ENCODE results near the gene MAPK10. TPM values are rescaled to one million over a fixed set of nuclear protein-coding genes. Genes with fewer than 3 reads are reported as not detected.

MAPK10 gene
- polyA plus RNA-seq, 3 donors = 0.36 TPM; not detected in 2

- peaks cover 2 to 3% (median 2%) of the 10 kb centered on the region in 3 donors for H3K27me3 Mint-ChIP-seq (ENCODE audit: low read depth in 3 of 3)
- no peaks in the 10 kb centered on the region for H3K36me3 ChIP-seq (replicated peaks in 1 of 2; ENCODE audit: control insufficient read depth in 1 of 2, insufficient read depth in 2 of 2, low read length in 2 of 2)
- intact Hi-C loops (cut with micrococcal nuclease) = no loop called here
- H3K9me3 ChIP-seq (replicated peaks in 1 of 2; ENCODE audit: control insufficient read depth in 1 of 2, insufficient read depth in 1 of 2, low read length in 2 of 2) = no peaks in the 10 kb centered on the region
- no peak overlapping the region for H3K4me2 ChIP-seq (replicated peaks; ENCODE audit: extremely low read depth, low read length, poor library complexity, severe bottlenecking)
- H3K4me1 ChIP-seq (ENCODE audit: control insufficient read depth in 1 of 2, insufficient read depth in 2 of 2, low read length in 2 of 2) = no peaks in the 10 kb centered on the region
- H3K27ac Mint-ChIP-seq = no peak overlapping the region
- H3K4me3 Mint-ChIP-seq = no peak overlapping the region
- H3K4me1 Mint-ChIP-seq = no peaks in the 10 kb centered on the region
- no peak for DNase-seq
- H3K9me3 Mint-ChIP-seq = no peaks in the 10 kb centered on the region
- H3K4me3 ChIP-seq (replicated peaks in 1 of 3; ENCODE audit: low read depth in 2 of 3, low read length in 3 of 3) = no peak overlapping the region
- no peaks in the 10 kb centered on the region for H3K27me3 ChIP-seq (ENCODE audit: control insufficient read depth in 2 of 2, insufficient read depth in 2 of 2, low read length in 2 of 2)
- no peaks in the 10 kb centered on the region for H3K36me3 Mint-ChIP-seq
- H2AFZ ChIP-seq (ENCODE audit: insufficient read depth, low read depth, low read length, poor library complexity, severe bottlenecking) = no peak overlapping the region
- no peaks in the 10 kb centered on the region for H4K20me1 ChIP-seq (ENCODE audit: insufficient read depth, low read length)
- no peak overlapping the region for H3K27ac ChIP-seq (ENCODE audit: low read depth in 1 of 2, low read length in 2 of 2)
- H3K9ac ChIP-seq (ENCODE audit: insufficient read depth, low read length, poor library complexity, severe bottlenecking) = no peak overlapping the region
- WGBS (ENCODE audit: insufficient coverage) = no CpG with 5 or more reads among the region's 1 CpG
- no peaks in the 10 kb centered on the region for H3K79me2 ChIP-seq (ENCODE audit: insufficient read depth, low read length)
- TF ChIP-seq, protein P1, sequence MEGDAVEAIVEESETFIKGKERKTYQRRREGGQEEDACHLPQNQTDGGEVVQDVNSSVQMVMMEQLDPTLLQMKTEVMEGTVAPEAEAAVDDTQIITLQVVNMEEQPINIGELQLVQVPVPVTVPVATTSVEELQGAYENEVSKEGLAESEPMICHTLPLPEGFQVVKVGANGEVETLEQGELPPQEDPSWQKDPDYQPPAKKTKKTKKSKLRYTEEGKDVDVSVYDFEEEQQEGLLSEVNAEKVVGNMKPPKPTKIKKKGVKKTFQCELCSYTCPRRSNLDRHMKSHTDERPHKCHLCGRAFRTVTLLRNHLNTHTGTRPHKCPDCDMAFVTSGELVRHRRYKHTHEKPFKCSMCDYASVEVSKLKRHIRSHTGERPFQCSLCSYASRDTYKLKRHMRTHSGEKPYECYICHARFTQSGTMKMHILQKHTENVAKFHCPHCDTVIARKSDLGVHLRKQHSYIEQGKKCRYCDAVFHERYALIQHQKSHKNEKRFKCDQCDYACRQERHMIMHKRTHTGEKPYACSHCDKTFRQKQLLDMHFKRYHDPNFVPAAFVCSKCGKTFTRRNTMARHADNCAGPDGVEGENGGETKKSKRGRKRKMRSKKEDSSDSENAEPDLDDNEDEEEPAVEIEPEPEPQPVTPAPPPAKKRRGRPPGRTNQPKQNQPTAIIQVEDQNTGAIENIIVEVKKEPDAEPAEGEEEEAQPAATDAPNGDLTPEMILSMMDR (IDR thresholded peaks at IDR 0.05) = no peak
Observed at GRCh38 chr4:86050496-86050895, 309.4 kb downstream of the MAPK10 start.

GRCh38 chr4:86048426-86048825 is 311.4 kb downstream of the MAPK10 start:
- Mint-ChIP-seq H3K9me3 (no peaks in the 10 kb centered on the region), H3K36me3 (no peaks in the 10 kb centered on the region), H3K27ac (no peak overlapping the region), H3K27me3 (ENCODE audit: low read depth in 3 of 3) (peaks cover 1 to 2% (median 2%) of the 10 kb centered on the region in 3 donors), H3K4me3 (no peak overlapping the region), H3K4me1 (no peaks in the 10 kb centered on the region)
- H3K9me3 ChIP-seq (replicated peaks in 1 of 2; ENCODE audit: control insufficient read depth in 1 of 2, insufficient read depth in 1 of 2, low read length in 2 of 2) = no peaks in the 10 kb centered on the region
- WGBS (ENCODE audit: insufficient coverage) = no CpG with 5 or more reads among the region's 1 CpG
- no peak for DNase-seq
- H4K20me1 ChIP-seq (ENCODE audit: insufficient read depth, low read length) = no peaks in the 10 kb centered on the region
- no peak overlapping the region for H3K4me3 ChIP-seq (replicated peaks in 1 of 3; ENCODE audit: low read depth in 2 of 3, low read length in 3 of 3)
- no peaks in the 10 kb centered on the region for H3K27me3 ChIP-seq (ENCODE audit: control insufficient read depth in 2 of 2, insufficient read depth in 2 of 2, low read length in 2 of 2)
- TF ChIP-seq, protein P1 (IDR thresholded peaks at IDR 0.05) = no peak
- no peaks in the 10 kb centered on the region for H3K79me2 ChIP-seq (ENCODE audit: insufficient read depth, low read length)
- H3K27ac ChIP-seq (ENCODE audit: low read depth in 1 of 2, low read length in 2 of 2) = no peak overlapping the region
- H3K4me2 ChIP-seq (replicated peaks; ENCODE audit: extremely low read depth, low read length, poor library complexity, severe bottlenecking) = no peak overlapping the region
- intact Hi-C loops (cut with micrococcal nuclease) = loop anchor here (10.0 kb wide), 1 partner anchor 904 kb away; no protein-coding TSS in a partner anchor
- H3K36me3 ChIP-seq (replicated peaks in 1 of 2; ENCODE audit: control insufficient read depth in 1 of 2, insufficient read depth in 2 of 2, low read length in 2 of 2) = no peaks in the 10 kb centered on the region
- H2AFZ ChIP-seq (ENCODE audit: insufficient read depth, low read depth, low read length, poor library complexity, severe bottlenecking) = no peak overlapping the region
- H3K9ac ChIP-seq (ENCODE audit: insufficient read depth, low read length, poor library complexity, severe bottlenecking) = no peak overlapping the region
- no peaks in the 10 kb centered on the region for H3K4me1 ChIP-seq (ENCODE audit: control insufficient read depth in 1 of 2, insufficient read depth in 2 of 2, low read length in 2 of 2)
